Thymus (tissue), 11 donors: Measurements from ENCODE around the gene ZAP70. TPM values are rescaled to one million over a fixed set of nuclear protein-coding genes. Genes with fewer than 3 reads are reported as not detected.
A peak's percentile ranks its signal among the peaks of the same experiment; 100 is the strongest.
"Not testable (repeated sequence)": the region's sequence is repeated elsewhere in the genome, so short reads cannot be mapped to it uniquely, and the experiment has no call there.

Experiments
- DNase-seq, 9 donors: peaks; one replicate each; pipeline ENCODE4 v3.0.0-alpha.2; 2013; ENCODE audit warnings: low spot score in 9 of 9, low read depth in 6 of 9, missing footprints in 1 of 9
- H3K27ac ChIP-seq, 2 donors: one replicate each; pipeline ENCODE4 v1.5.1; 2013; ENCODE audit warnings: control low read depth in 1 of 2, low read depth in 1 of 2, low read length in 1 of 2, mild to moderate bottlenecking in 1 of 2, moderate library complexity in 1 of 2
- H3K27me3 ChIP-seq, 2 donors: one replicate each; pipeline ENCODE4 v1.5.1; 2013; ENCODE audit warnings: low read length in 1 of 2; ENCODE audit not compliant: control insufficient read depth in 2 of 2, insufficient read depth in 1 of 2
- H3K36me3 ChIP-seq, 2 donors: one replicate each; pipeline ENCODE4 v1.5.1; 2013; ENCODE audit warnings: low read length in 1 of 2, mild to moderate bottlenecking in 1 of 2, moderate library complexity in 1 of 2; ENCODE audit not compliant: control insufficient read depth in 2 of 2, insufficient read depth in 2 of 2
- H3K4me1 ChIP-seq, 2 donors: one replicate each; pipeline ENCODE4 v1.5.1; 2013; ENCODE audit warnings: low read length in 2 of 2; ENCODE audit not compliant: control insufficient read depth in 2 of 2, insufficient read depth in 2 of 2
- H3K4me3 ChIP-seq, 2 donors: one replicate each; pipeline ENCODE4 v1.5.1; 2013; ENCODE audit warnings: low read length in 2 of 2, control low read depth in 1 of 2, mild to moderate bottlenecking in 1 of 2
- H3K9me3 ChIP-seq, 2 donors: one replicate each; pipeline ENCODE4 v1.5.1; 2013; ENCODE audit warnings: low read length in 1 of 2, mild to moderate bottlenecking in 1 of 2; ENCODE audit not compliant: control insufficient read depth in 2 of 2, insufficient read depth in 1 of 2
- WGBS: extraction: QIAGEN DNeasy Blood & Tissue Kit; methylation state at CpG from one replicate; pipeline ENCODE4 v1.1.7; 2013; 5-methylcytosine and 5-hydroxymethylcytosine counted together
- polyA plus RNA-seq: library from polyadenylated mRNA; stranded (reverse); fragments of 200-250 nt; gene quantifications from one replicate; pipeline ENCODE4 v1.2.3, GENCODE V29; 2013
- total RNA-seq: library from RNA; stranded (reverse); fragments of 120-200 nt; gene quantifications from one replicate; pipeline ENCODE4 v1.2.4, GENCODE V29; 2013
- donor health status: healthy.

ZAP70 gene
- total and polyA plus RNA-seq, 2 donors: 160 to 217 TPM

DNA sequence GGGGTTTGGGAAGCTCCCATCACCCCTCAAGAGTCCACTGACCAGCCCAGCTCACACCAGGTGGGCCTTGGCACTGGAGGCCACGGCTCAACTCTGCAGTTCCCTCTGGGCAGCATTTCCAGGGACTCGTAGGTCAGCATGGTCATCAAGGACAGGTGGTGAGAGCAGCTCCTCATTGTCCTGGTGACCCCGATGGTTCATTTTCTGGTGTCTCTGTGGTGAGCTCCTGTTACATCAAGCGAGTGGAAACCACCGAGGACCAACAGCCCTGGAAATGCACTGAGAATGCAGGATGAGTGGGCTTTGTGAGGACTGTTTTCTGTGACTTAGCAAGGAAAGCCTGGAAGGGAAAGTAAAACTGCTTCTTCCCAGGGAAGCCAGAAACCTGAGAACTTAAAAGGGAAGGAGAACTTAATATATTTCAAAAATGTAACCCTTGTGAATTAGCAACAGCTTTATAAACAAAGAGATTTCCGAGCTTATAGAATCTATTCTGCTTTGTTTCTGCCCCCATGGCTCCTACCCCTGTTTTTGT, 40.7 kb upstream of the ZAP70 start:
- not testable (repeated sequence) for H3K27ac ChIP-seq, DNase-seq, H3K36me3 ChIP-seq, H3K4me3 ChIP-seq, H3K4me1 ChIP-seq, H3K27me3 ChIP-seq, H3K9me3 ChIP-seq
- 94% methylated on average over 6 of the region's 6 CpGs for WGBS

DNA sequence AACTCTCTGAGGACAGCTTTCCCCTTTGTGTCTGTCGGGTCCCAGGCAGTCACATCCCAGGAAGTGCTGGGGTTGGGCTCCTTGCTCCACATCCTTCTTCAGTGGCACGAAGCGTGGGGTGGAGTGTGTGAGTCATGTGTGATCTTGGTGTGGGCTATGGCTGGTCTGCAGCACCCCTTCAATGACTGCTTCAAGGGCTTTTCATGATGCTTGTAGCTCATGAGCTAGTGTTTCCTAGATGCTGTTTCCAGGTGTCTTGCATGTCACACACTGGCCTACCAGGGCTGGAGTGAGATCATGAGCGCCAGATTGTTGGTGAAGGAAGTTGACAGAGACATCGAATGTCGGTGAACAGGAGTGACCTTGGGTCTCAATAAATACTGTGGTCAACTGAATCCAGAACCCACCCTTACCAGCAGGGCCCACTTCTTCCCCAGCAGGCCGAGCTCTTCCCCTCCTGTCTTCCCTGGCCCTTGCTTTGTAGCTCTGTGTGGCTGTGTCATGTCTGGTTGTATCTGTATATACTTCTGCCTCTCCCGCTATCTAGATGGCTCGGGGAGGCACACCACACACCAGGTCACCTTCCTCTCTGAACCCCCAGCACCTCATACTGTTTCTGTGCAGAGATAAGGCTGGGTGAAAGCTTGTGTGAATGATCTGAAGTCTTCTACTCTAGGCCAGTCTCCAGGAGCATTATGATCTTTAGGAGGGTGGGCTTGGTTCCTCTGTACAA, 40.0 kb upstream of the ZAP70 start:
- no peak for DNase-seq
- Histone ChIP-seq H3K9me3 (no peaks in the 10 kb centered on the region), H3K4me1 (peaks cover 0 to 5% of the 10 kb centered on the region in 2 donors), H3K4me3 (no peak overlapping the region), H3K27ac (peak overlapping the region in 1 of 2 donors; percentile 0), H3K27me3 (no peaks in the 10 kb centered on the region), H3K36me3 (no peaks in the 10 kb centered on the region)
- 85% methylated on average over 9 of the region's 9 CpGs for WGBS

DNA sequence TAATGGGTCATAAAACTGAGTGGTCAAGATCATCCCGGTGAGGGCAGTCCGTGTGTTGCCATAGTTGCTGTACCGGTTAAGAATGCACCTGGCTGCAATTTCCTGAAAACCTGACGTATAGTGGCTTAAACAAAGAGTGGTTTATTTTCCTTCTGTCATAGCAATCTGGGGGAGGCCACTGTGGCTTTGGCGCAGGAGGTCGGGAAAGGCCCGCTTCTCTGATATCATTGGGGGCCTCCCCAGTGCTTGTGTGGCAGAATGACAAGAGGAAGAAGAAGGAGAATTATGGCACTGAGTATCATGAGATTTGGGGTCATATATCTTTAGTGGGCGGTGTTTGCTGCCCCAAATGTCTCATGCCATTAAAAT, 39.5 kb upstream of the ZAP70 start:
- Histone ChIP-seq H3K4me1 (peaks cover 0 to 5% of the 10 kb centered on the region in 2 donors), H3K9me3 (no peaks in the 10 kb centered on the region), H3K27ac (no peak overlapping the region), H3K27me3 (no peaks in the 10 kb centered on the region), H3K36me3 (no peaks in the 10 kb centered on the region), H3K4me3 (no peak overlapping the region)
- no peak for DNase-seq
- WGBS: 41% methylated on average over 8 of the region's 8 CpGs

DNA sequence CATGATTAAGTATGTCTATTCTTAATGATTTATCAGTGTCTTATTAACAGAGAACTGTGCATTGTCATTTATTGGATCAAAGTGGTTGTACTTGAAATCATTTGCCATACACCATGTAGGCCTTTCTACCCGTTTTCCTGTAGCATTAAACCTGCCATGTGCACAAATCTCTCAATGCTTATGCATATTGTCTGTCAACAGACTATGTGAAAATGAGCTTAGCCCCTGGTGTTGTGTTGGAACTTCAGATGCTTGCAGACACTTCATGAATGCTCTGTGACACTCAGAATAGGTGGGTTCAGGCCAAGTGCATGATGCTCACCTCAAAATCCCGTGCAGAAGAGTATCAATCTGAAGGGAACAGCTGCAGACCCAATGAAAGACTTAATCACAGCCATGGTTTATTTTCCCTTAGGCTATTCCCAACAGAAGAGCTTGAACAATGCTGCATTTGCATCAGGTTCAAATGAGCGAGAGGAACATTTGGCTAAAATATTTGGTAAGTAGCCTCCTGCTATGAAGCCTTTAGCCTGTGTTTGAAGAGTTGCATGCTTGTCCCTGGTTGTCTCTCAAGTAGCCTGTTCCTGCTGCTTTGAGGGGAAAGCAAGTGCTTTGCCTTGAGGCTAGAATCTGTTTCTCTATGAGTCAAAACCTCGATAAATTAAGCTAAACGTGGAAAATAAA, 37.8 kb upstream of the ZAP70 start:
- no peak overlapping the region for H3K27ac ChIP-seq
- no peak overlapping the region for H3K4me3 ChIP-seq
- WGBS: 95% methylated on average over 5 of the region's 5 CpGs
- no peaks in the 10 kb centered on the region for H3K36me3 ChIP-seq
- H3K27me3 ChIP-seq: no peaks in the 10 kb centered on the region
- H3K4me1 ChIP-seq: peaks cover 0 to 5% of the 10 kb centered on the region in 2 donors
- no peak for DNase-seq
- no peaks in the 10 kb centered on the region for H3K9me3 ChIP-seq

DNA sequence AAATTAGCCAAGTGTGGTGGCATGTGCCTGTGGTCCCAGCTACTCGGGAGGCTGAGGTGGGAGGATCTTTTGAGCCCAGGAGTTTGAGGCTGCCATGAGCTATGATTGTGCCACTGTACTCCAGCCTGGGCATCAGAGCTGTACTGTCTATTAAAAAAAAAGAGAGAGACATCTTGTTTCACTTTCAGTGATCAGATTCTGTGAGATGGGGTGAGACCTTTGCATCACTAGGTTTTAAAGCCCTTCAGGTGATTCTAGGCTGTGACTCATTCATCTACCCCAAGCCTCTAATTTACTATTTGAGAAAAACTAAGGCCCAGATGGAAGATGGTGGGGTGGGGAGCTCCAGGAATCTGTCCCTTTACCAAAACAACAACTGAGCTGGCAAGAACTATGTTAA, 36.8 kb upstream of the ZAP70 start:
- H3K4me3 ChIP-seq: no peak overlapping the region
- H3K9me3 ChIP-seq: no peaks in the 10 kb centered on the region
- H3K27me3 ChIP-seq: no peaks in the 10 kb centered on the region
- DNase-seq: no peak
- H3K27ac ChIP-seq: no peak overlapping the region
- H3K36me3 ChIP-seq: no peaks in the 10 kb centered on the region
- H3K4me1 ChIP-seq: peaks cover 0 to 5% of the 10 kb centered on the region in 2 donors
- WGBS: 96% methylated on average over 1 of the region's 1 CpG

DNA sequence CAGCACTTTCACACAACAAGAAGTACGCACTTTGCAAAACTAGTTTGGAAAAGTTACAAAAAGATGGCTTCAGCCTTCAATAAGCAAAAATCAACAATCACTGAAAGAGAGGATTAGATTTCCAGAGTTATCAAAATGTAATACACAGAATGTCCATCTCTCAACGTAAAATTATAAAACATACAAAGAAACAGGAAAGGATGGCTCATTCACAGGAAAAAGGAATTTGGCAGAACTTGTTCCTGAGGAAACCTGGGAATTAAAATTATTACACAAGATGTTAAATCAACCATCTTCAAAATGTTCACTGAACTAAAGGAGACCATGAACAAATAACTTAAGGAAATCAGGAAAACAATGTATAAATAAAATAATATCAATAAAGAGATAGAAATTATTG, 35.9 kb upstream of the ZAP70 start:
- H3K4me3 ChIP-seq: no peak overlapping the region
- H3K27ac ChIP-seq: no peak overlapping the region
- DNase-seq: no peak
- peaks cover 0 to 5% of the 10 kb centered on the region in 2 donors for H3K4me1 ChIP-seq
- H3K27me3 ChIP-seq: no peaks in the 10 kb centered on the region
- no peaks in the 10 kb centered on the region for H3K9me3 ChIP-seq
- H3K36me3 ChIP-seq: no peaks in the 10 kb centered on the region
- 96% methylated on average over 2 of the region's 2 CpGs for WGBS

DNA sequence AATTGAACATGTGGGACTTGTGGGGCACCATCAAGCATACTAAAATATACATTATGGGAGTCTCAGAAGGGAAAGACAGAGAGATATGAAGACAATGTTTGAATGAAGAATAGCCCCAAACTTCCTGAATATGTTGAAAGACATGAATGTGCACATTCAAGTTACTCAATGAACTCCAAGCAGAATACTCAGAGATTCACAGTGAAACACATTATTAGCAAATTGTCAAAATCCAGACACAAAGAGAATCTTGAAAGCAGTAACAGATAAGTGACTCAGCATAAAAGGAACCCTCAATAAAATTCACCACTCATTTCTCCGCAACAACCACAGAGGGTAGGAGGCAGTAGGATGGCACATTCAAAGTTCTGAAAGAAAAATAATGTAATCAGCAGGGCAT, 35.1 kb upstream of the ZAP70 start:
- no peak for DNase-seq
- no peaks in the 10 kb centered on the region for H3K36me3 ChIP-seq
- peaks cover 0 to 1% of the 10 kb centered on the region in 2 donors for H3K4me1 ChIP-seq

DNA sequence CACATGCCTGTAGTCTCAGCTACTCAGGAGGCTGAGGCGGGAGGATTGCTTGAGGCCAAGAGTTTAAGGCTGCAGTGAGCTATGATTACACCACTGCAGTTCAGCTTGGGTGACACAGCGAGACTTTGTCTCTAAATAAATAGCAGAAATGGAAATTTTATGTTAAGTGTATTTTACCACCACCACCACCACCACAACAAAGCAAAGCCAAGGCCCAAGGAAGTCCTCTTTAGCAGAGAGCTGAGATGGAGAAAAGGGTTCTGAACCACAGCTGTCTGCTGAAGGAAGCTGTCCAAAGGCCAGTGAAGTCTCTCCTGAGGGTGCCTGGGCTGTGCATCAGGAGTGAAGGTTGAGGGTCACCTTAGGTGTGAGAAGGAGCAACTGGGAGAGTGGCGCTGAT, 26.1 kb upstream of the ZAP70 start:
- not testable (repeated sequence) for H3K27ac ChIP-seq, H3K4me1 ChIP-seq, H3K9me3 ChIP-seq, H3K27me3 ChIP-seq, DNase-seq, H3K36me3 ChIP-seq, H3K4me3 ChIP-seq
- 63% methylated on average over 2 of the region's 3 CpGs for WGBS

More for the DNA sequence above, 35.1 kb upstream of the ZAP70 start:
- no peak overlapping the region for H3K27ac ChIP-seq
- no peaks in the 10 kb centered on the region for H3K9me3 ChIP-seq
- no peak overlapping the region for H3K4me3 ChIP-seq
- WGBS: 75% methylated on average over 1 of the region's 1 CpG
- H3K27me3 ChIP-seq: no peaks in the 10 kb centered on the region

DNA sequence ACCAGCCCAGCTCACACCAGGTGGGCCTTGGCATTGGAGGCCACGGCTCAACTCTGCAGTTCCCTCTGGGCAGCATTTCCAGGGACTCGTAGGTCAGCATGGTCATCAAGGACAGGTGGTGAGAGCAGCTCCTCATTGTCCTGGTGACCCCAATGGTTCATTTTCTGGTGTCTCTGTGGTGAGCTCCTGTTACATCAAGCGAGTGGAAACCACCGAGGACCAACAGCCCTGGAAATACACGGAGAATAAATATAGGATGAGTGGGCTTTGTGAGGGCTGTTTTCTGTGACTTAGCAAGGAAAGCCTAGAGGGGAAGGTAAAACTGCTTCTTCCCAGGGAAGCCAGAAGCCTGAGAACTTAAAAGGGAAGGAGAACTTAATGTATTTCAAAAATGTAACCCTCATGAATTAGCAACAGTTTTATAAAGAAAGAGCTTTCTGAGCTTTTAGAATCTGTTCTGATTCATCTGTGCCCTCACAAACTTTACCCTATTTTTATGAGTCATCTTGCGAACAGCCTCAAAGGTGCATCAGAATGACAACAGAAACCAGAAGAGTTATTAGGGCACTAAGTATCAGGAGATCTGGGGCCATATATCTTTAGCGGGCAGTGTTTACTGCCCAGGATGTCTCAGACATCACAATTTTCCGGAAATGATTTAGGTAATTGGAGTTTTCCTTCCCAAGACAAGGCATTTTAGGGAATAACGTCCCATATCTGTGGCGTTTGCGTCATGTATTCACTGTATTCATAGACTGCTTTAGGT, 25.1 kb upstream of the ZAP70 start:
- WGBS: 97% methylated on average over 11 of the region's 11 CpGs
- DNase-seq: no peak
- no peaks in the 10 kb centered on the region for H3K36me3 ChIP-seq

More for the DNA sequence above, 25.1 kb upstream of the ZAP70 start:
- Histone ChIP-seq H3K27me3 (no peaks in the 10 kb centered on the region), H3K4me3 (no peak overlapping the region), H3K9me3 (no peaks in the 10 kb centered on the region), H3K27ac (no peak overlapping the region), H3K4me1 (no peaks in the 10 kb centered on the region)
